A549 (cell line): ENCODE results near the gene TEX36.
"Not testable (repeated sequence)": the region's sequence is repeated elsewhere in the genome, so short reads cannot be mapped to it uniquely, and the experiment has no call there.

Source experiments
- CTCF ChIP-seq: fragments of >200 bp; sonication (Bioruptor Twin); formaldehyde crosslinking; IDR thresholded peaks from 3 replicates; pipeline ENCODE4 v1.5.1; 2016
- EP300 ChIP-seq, 2 experiments: fragments of >200 bp; sonication (Bioruptor Twin); formaldehyde crosslinking; IDR thresholded peaks; 2 replicates in 1 of 2; 3 replicates in 1 of 2; pipeline ENCODE4 v1.6.1; 2016 to 2017
- KDM1A ChIP-seq: fragments of 200-600 bp; sonication (generic); IDR thresholded peaks from 2 replicates; pipeline ENCODE4 v1.6.1; 2016; ENCODE audit warnings: low read depth, mild to moderate bottlenecking
- NR3C1 ChIP-seq: fragments of >200 bp; sonication (Bioruptor Twin); formaldehyde crosslinking; IDR thresholded peaks from 3 replicates; pipeline ENCODE4 v1.6.1; 2017
- POLR2AphosphoS2 ChIP-seq: conservative IDR thresholded peaks from 2 replicates; pipeline ENCODE4 v1.6.1; 2012; ENCODE audit warnings: low read length, improper control_type of control experiment, inconsistent platforms
- RCOR1 ChIP-seq: fragments of 150-350 bp; IDR thresholded peaks from 2 replicates; pipeline ENCODE4 v1.6.1; 2014; ENCODE audit warnings: antibody characterized with exemption, low read length, low read depth
- REST ChIP-seq: fragments of 200-600 bp; sonication (generic); IDR thresholded peaks from 2 replicates; pipeline ENCODE4 v1.6.1; 2016; ENCODE audit warnings: antibody characterized with exemption, mild to moderate bottlenecking, moderate library complexity
- SREBF2 ChIP-seq: fragments of 450-650 bp; IDR thresholded peaks from 2 replicates; pipeline ENCODE4 v1.6.1; 2014; ENCODE audit warnings: mild to moderate bottlenecking, moderate library complexity

GRCh38 chr10:125613062-125613461, 69.9 kb downstream of the TEX36 start:
- not testable (repeated sequence) for TF ChIP-seq REST; NR3C1; CTCF; RCOR1; EP300 (IDR thresholded peaks at IDR 0.05); POLR2AphosphoS2; KDM1A; SREBF2
